ENCODE data around the gene BSPRY. TPM values are rescaled to one million over a fixed set of nuclear protein-coding genes. Genes with fewer than 3 reads are reported as not detected.
A peak's percentile ranks its signal among the peaks of the same experiment; 100 is the strongest.

BSPRY gene
- total and polyA plus RNA-seq, 2 experiments from 2014 or later: 6.1 to 12.0 TPM

GRCh38 chr9:113309204-113309813, 40.0 kb upstream of the BSPRY start:
- TF ChIP-seq EZH2 (IDR thresholded peaks at IDR 0.05; ENCODE audit: borderline replicate concordance) (no peak), EZH2phosphoT487 (IDR thresholded peaks at IDR 0.05; ENCODE audit: low read depth, severe bottlenecking, unreplicated experiment) (no peak), CTCF (IDR thresholded peaks at IDR 0.05; ENCODE audit: poor library complexity) (peak; percentile 86)
- DNase-seq (ENCODE audit: low spot score): peak; percentile 61
- no peaks in the 10 kb centered on the region for H3K27me3 ChIP-seq
- H3K4me2 ChIP-seq: no peak overlapping the region
- H3K9me3 ChIP-seq (ENCODE audit: low read depth): no peaks in the 10 kb centered on the region
- H3K9me2 ChIP-seq (replicated peaks; ENCODE audit: insufficient read depth): no peaks in the 10 kb centered on the region
- WGBS (ENCODE audit: low lambda C conversion rate, missing lambda C conversion rate): 19% methylated on average over 2 of the region's 2 CpGs
- H3K27ac ChIP-seq: no peak overlapping the region
- no peaks in the 10 kb centered on the region for H4K20me1 ChIP-seq (ENCODE audit: insufficient read depth, poor library complexity, severe bottlenecking)
- H2AFZ ChIP-seq: no peak overlapping the region
- H3K36me3 ChIP-seq (replicated peaks; ENCODE audit: insufficient read depth, low read depth): no peaks in the 10 kb centered on the region
- H3K79me2 ChIP-seq: no peaks in the 10 kb centered on the region
- H3K4me1 ChIP-seq (ENCODE audit: insufficient read depth): no peaks in the 10 kb centered on the region
- no peak overlapping the region for H3K4me3 ChIP-seq

GRCh38 chr9:113310538-113310937, 38.8 kb upstream of the BSPRY start:
- H3K27me3 ChIP-seq: no peaks in the 10 kb centered on the region
- DNase-seq (ENCODE audit: low spot score): no peak
- no peak for TF ChIP-seq EZH2phosphoT487 (IDR thresholded peaks at IDR 0.05; ENCODE audit: low read depth, severe bottlenecking, unreplicated experiment)
- no peaks in the 10 kb centered on the region for H3K9me3 ChIP-seq (ENCODE audit: low read depth)
- WGBS (ENCODE audit: low lambda C conversion rate, missing lambda C conversion rate): 75% methylated on average over 3 of the region's 3 CpGs
- no peak overlapping the region for H3K27ac ChIP-seq
- no peaks in the 10 kb centered on the region for H3K79me2 ChIP-seq
- H3K4me3 ChIP-seq: no peak overlapping the region
- H4K20me1 ChIP-seq (ENCODE audit: insufficient read depth, poor library complexity, severe bottlenecking): no peaks in the 10 kb centered on the region
- no peaks in the 10 kb centered on the region for H3K4me1 ChIP-seq (ENCODE audit: insufficient read depth)
- no peak overlapping the region for H3K4me2 ChIP-seq
- H2AFZ ChIP-seq: no peak overlapping the region
- H3K9me2 ChIP-seq (replicated peaks; ENCODE audit: insufficient read depth): no peaks in the 10 kb centered on the region
- no peaks in the 10 kb centered on the region for H3K36me3 ChIP-seq (replicated peaks; ENCODE audit: insufficient read depth, low read depth)

- Histone ChIP-seq H3K9me3 (ENCODE audit: low read depth) (no peaks in the 10 kb centered on the region), H3K36me3 (replicated peaks; ENCODE audit: insufficient read depth, low read depth) (no peaks in the 10 kb centered on the region), H2AFZ (no peak overlapping the region), H3K27me3 (no peaks in the 10 kb centered on the region), H4K20me1 (ENCODE audit: insufficient read depth, poor library complexity, severe bottlenecking) (no peaks in the 10 kb centered on the region), H3K27ac (no peak overlapping the region), H3K4me3 (no peak overlapping the region), H3K4me2 (no peak overlapping the region), H3K9me2 (replicated peaks; ENCODE audit: insufficient read depth) (no peaks in the 10 kb centered on the region), H3K4me1 (ENCODE audit: insufficient read depth) (no peaks in the 10 kb centered on the region), H3K79me2 (no peaks in the 10 kb centered on the region)
- TF ChIP-seq CTCF (IDR thresholded peaks at IDR 0.05; ENCODE audit: poor library complexity) (no peak), EZH2 (IDR thresholded peaks at IDR 0.05; ENCODE audit: borderline replicate concordance) (no peak), EZH2phosphoT487 (IDR thresholded peaks at IDR 0.05; ENCODE audit: low read depth, severe bottlenecking, unreplicated experiment) (no peak)
- 84% methylated on average over 3 of the region's 3 CpGs for WGBS (ENCODE audit: low lambda C conversion rate, missing lambda C conversion rate)
- DNase-seq (ENCODE audit: low spot score): no peak
Observed at GRCh38 chr9:113311961-113312360, 37.4 kb upstream of the BSPRY start.

- H3K4me3 ChIP-seq: no peak overlapping the region
- H2AFZ ChIP-seq: no peak overlapping the region
- no peaks in the 10 kb centered on the region for H3K36me3 ChIP-seq (replicated peaks; ENCODE audit: insufficient read depth, low read depth)
- H3K9me2 ChIP-seq (replicated peaks; ENCODE audit: insufficient read depth): no peaks in the 10 kb centered on the region
- TF ChIP-seq EZH2 (IDR thresholded peaks at IDR 0.05; ENCODE audit: borderline replicate concordance) (no peak), CTCF (IDR thresholded peaks at IDR 0.05; ENCODE audit: poor library complexity) (no peak)
- no peak overlapping the region for H3K4me2 ChIP-seq
- H3K9me3 ChIP-seq (ENCODE audit: low read depth): no peaks in the 10 kb centered on the region
- no peaks in the 10 kb centered on the region for H4K20me1 ChIP-seq (ENCODE audit: insufficient read depth, poor library complexity, severe bottlenecking)
- WGBS (ENCODE audit: low lambda C conversion rate, missing lambda C conversion rate): 68% methylated on average over 5 of the region's 5 CpGs
- no peaks in the 10 kb centered on the region for H3K27me3 ChIP-seq
- H3K27ac ChIP-seq: no peak overlapping the region
- H3K79me2 ChIP-seq: no peaks in the 10 kb centered on the region
- DNase-seq (ENCODE audit: low spot score): no peak
- H3K4me1 ChIP-seq (ENCODE audit: insufficient read depth): no peaks in the 10 kb centered on the region
Observed at GRCh38 chr9:113313261-113313660, 36.1 kb upstream of the BSPRY start.
